ENCODE data around the gene KNL1.
"Not testable (repeated sequence)": the region's sequence is repeated elsewhere in the genome, so short reads cannot be mapped to it uniquely, and the experiment has no call there.

Gene KNL1

GRCh38 chr15:40650479-40650878 is 56.4 kb downstream of the KNL1 start:
- Histone ChIP-seq H3K14ac (ENCODE audit: low read length) (no peak overlapping the region), H3K4me2 (ENCODE audit: low read length) (no peak overlapping the region), H3K27ac (ENCODE audit: low read depth, low read length) (no peak overlapping the region), H3K9me3 (ENCODE audit: insufficient read depth, low read depth, low read length) (no peaks in the 10 kb centered on the region), H2BK5ac (ENCODE audit: low read depth, low read length, poor library complexity) (no peak overlapping the region), H4K8ac (ENCODE audit: low read depth, low read length) (no peak overlapping the region), H2BK12ac (ENCODE audit: low read length) (no peak overlapping the region), H3K9ac (ENCODE audit: low read length) (no peak overlapping the region), H4K12ac (ENCODE audit: low read depth, low read length) (no peak overlapping the region), H2AFZ (ENCODE audit: insufficient read depth, low read length, poor library complexity) (no peak overlapping the region), H3K4me1 (ENCODE audit: control insufficient read depth in 1 of 2, insufficient read depth in 2 of 2, low read length in 2 of 2) (no peaks in the 10 kb centered on the region), H3K18ac (ENCODE audit: low read length) (no peak overlapping the region), H3K4me3 (ENCODE audit: low read depth, low read length) (no peak overlapping the region), H4K91ac (ENCODE audit: low read depth, low read length) (no peak overlapping the region), H3K36me3 (ENCODE audit: control insufficient read depth in 1 of 2, insufficient read depth in 2 of 2, low read length in 2 of 2) (peaks cover 0 to 2% of the 10 kb centered on the region in 2 experiments), H3K4ac (ENCODE audit: low read depth, low read length) (no peak overlapping the region), H2AK5ac (ENCODE audit: low read length) (no peak overlapping the region), H3K79me1 (ENCODE audit: low read length) (no peaks in the 10 kb centered on the region), H3K23ac (ENCODE audit: low read length) (no peak overlapping the region), H2BK120ac (ENCODE audit: insufficient read depth, low read length, poor library complexity) (no peak overlapping the region), H3K27me3 (ENCODE audit: insufficient read depth, low read length) (no peaks in the 10 kb centered on the region), H3K79me2 (ENCODE audit: control insufficient read depth, insufficient read depth, low read length, poor library complexity) (no peaks in the 10 kb centered on the region)
- no peak for DNase-seq

- Histone ChIP-seq H3K27ac (ENCODE audit: low read depth, low read length) (no peak overlapping the region), H3K79me1 (ENCODE audit: low read length) (no peaks in the 10 kb centered on the region), H3K36me3 (ENCODE audit: control insufficient read depth in 1 of 2, insufficient read depth in 2 of 2, low read length in 2 of 2) (peaks cover 2 to 18% of the 10 kb centered on the region in 2 experiments), H3K18ac (ENCODE audit: low read length) (no peak overlapping the region), H3K4me2 (ENCODE audit: low read length) (no peak overlapping the region), H3K23ac (ENCODE audit: low read length) (no peak overlapping the region), H3K14ac (ENCODE audit: low read length) (no peak overlapping the region), H2AK5ac (ENCODE audit: low read length) (no peak overlapping the region), H3K9me3 (ENCODE audit: insufficient read depth, low read depth, low read length) (no peaks in the 10 kb centered on the region), H2AFZ (ENCODE audit: insufficient read depth, low read length, poor library complexity) (no peak overlapping the region), H4K12ac (ENCODE audit: low read depth, low read length) (no peak overlapping the region), H2BK120ac (ENCODE audit: insufficient read depth, low read length, poor library complexity) (no peak overlapping the region), H2BK12ac (ENCODE audit: low read length) (no peak overlapping the region), H3K4me3 (ENCODE audit: low read depth, low read length) (no peak overlapping the region), H3K4ac (ENCODE audit: low read depth, low read length) (no peak overlapping the region), H3K4me1 (ENCODE audit: control insufficient read depth in 1 of 2, insufficient read depth in 2 of 2, low read length in 2 of 2) (no peaks in the 10 kb centered on the region), H4K8ac (ENCODE audit: low read depth, low read length) (no peak overlapping the region), H2BK5ac (ENCODE audit: low read depth, low read length, poor library complexity) (no peak overlapping the region), H4K91ac (ENCODE audit: low read depth, low read length) (no peak overlapping the region), H3K9ac (ENCODE audit: low read length) (no peak overlapping the region), H3K27me3 (ENCODE audit: insufficient read depth, low read length) (no peaks in the 10 kb centered on the region), H3K79me2 (ENCODE audit: control insufficient read depth, insufficient read depth, low read length, poor library complexity) (no peaks in the 10 kb centered on the region)
- DNase-seq = no peak
- no CpG with 5 or more reads among the region's 5 CpGs for WGBS (ENCODE audit: extremely low coverage, insufficient coverage, insufficient read length)
Measured at GRCh38 chr15:40660686-40661085, 66.6 kb downstream of the KNL1 start.

- no peak overlapping the region for H4K12ac ChIP-seq (ENCODE audit: low read depth, low read length)
- no peak overlapping the region for H3K4me3 ChIP-seq (ENCODE audit: low read depth, low read length)
- peaks cover 2 to 15% of the 10 kb centered on the region in 2 experiments for H3K36me3 ChIP-seq (ENCODE audit: control insufficient read depth in 1 of 2, insufficient read depth in 2 of 2, low read length in 2 of 2)
- H3K23ac ChIP-seq (ENCODE audit: low read length) = no peak overlapping the region
- no peaks in the 10 kb centered on the region for H3K79me1 ChIP-seq (ENCODE audit: low read length)
- H3K14ac ChIP-seq (ENCODE audit: low read length) = no peak overlapping the region
- no peak overlapping the region for H3K9ac ChIP-seq (ENCODE audit: low read length)
- no peak overlapping the region for H3K4me2 ChIP-seq (ENCODE audit: low read length)
- no peak overlapping the region for H3K4ac ChIP-seq (ENCODE audit: low read depth, low read length)
- no peak overlapping the region for H3K27ac ChIP-seq (ENCODE audit: low read depth, low read length)
- H3K27me3 ChIP-seq (ENCODE audit: insufficient read depth, low read length) = no peaks in the 10 kb centered on the region
- H3K18ac ChIP-seq (ENCODE audit: low read length) = no peak overlapping the region
- no peak overlapping the region for H2AFZ ChIP-seq (ENCODE audit: insufficient read depth, low read length, poor library complexity)
- no peak overlapping the region for H4K91ac ChIP-seq (ENCODE audit: low read depth, low read length)
- WGBS (ENCODE audit: extremely low coverage, insufficient coverage, insufficient read length) = no CpG with 5 or more reads among the region's 7 CpGs
- no peaks in the 10 kb centered on the region for H3K79me2 ChIP-seq (ENCODE audit: control insufficient read depth, insufficient read depth, low read length, poor library complexity)
- no peaks in the 10 kb centered on the region for H3K9me3 ChIP-seq (ENCODE audit: insufficient read depth, low read depth, low read length)
- no peak overlapping the region for H2AK5ac ChIP-seq (ENCODE audit: low read length)
- no peaks in the 10 kb centered on the region for H3K4me1 ChIP-seq (ENCODE audit: control insufficient read depth in 1 of 2, insufficient read depth in 2 of 2, low read length in 2 of 2)
- DNase-seq = no peak
- H2BK120ac ChIP-seq (ENCODE audit: insufficient read depth, low read length, poor library complexity) = no peak overlapping the region
- no peak overlapping the region for H2BK5ac ChIP-seq (ENCODE audit: low read depth, low read length, poor library complexity)
- H4K8ac ChIP-seq (ENCODE audit: low read depth, low read length) = no peak overlapping the region
- no peak overlapping the region for H2BK12ac ChIP-seq (ENCODE audit: low read length)
Measured at GRCh38 chr15:40664909-40665308, 70.9 kb downstream of the KNL1 start.

- H3K9ac ChIP-seq (ENCODE audit: low read length); H3K36me3 ChIP-seq (ENCODE audit: control insufficient read depth in 1 of 2, insufficient read depth in 2 of 2, low read length in 2 of 2); H3K4me1 ChIP-seq (ENCODE audit: control insufficient read depth in 1 of 2, insufficient read depth in 2 of 2, low read length in 2 of 2); H3K27ac ChIP-seq (ENCODE audit: low read depth, low read length); H2AFZ ChIP-seq (ENCODE audit: insufficient read depth, low read length, poor library complexity); H3K4me3 ChIP-seq (ENCODE audit: low read depth, low read length); H3K9me3 ChIP-seq (ENCODE audit: insufficient read depth, low read depth, low read length); DNase-seq; H3K14ac ChIP-seq (ENCODE audit: low read length); H3K79me2 ChIP-seq (ENCODE audit: control insufficient read depth, insufficient read depth, low read length, poor library complexity); H3K18ac ChIP-seq (ENCODE audit: low read length); H2BK120ac ChIP-seq (ENCODE audit: insufficient read depth, low read length, poor library complexity); H3K79me1 ChIP-seq (ENCODE audit: low read length); H3K23ac ChIP-seq (ENCODE audit: low read length); H4K8ac ChIP-seq (ENCODE audit: low read depth, low read length); H2BK12ac ChIP-seq (ENCODE audit: low read length); H3K27me3 ChIP-seq (ENCODE audit: insufficient read depth, low read length); H3K4ac ChIP-seq (ENCODE audit: low read depth, low read length); H3K4me2 ChIP-seq (ENCODE audit: low read length); H4K12ac ChIP-seq (ENCODE audit: low read depth, low read length); H2BK5ac ChIP-seq (ENCODE audit: low read depth, low read length, poor library complexity); H4K91ac ChIP-seq (ENCODE audit: low read depth, low read length); H2AK5ac ChIP-seq (ENCODE audit: low read length): not testable (repeated sequence)
- WGBS (ENCODE audit: extremely low coverage, insufficient coverage, insufficient read length) = no CpG with 5 or more reads among the region's 6 CpGs
Measured at GRCh38 chr15:40676290-40676689, 82.2 kb downstream of the KNL1 start.

All from trophoblast cell (in vitro differentiated cells and primary cell).